COLO668 (cell line): ENCODE results near the gene OR6B1.

Experiments
- DNase-seq: peaks from one replicate; lab custom pipeline; 2025; ENCODE audit not compliant: unreplicated experiment; lab: John Stamatoyannopoulos, UW

Gene OR6B1

GRCh38 chr7:144000020-144000419, at the start of gene OR6B1:
TSS of gene OR6B1 (plus strand) at chr7:144000320. CDS start at chr7:144003997, 3,677 bp downstream.
- no peak for DNase-seq

DNA sequence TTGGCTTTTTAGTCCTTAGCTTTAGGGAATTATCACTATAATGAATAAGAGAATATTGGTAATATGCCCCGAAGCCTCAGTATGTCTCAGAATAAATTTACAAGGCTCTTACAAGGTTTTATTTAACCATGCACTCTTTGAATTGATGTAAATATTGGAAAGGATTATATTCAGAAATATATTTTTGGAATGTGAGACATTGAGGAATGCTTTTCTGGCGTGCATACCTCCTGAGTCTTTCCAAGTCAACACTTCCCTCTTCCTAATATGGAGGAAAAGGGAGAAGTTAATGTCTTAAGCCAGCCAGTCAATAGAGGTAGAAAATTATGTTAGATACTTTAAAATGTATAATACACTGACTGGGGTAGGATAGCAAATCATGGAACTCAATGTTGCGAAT, 46.7 kb upstream of the OR6B1 start:
- no peak for DNase-seq

- no peak for DNase-seq
Measured at GRCh38 chr7:143954135-143954534, 46.0 kb upstream of the OR6B1 start.

DNA sequence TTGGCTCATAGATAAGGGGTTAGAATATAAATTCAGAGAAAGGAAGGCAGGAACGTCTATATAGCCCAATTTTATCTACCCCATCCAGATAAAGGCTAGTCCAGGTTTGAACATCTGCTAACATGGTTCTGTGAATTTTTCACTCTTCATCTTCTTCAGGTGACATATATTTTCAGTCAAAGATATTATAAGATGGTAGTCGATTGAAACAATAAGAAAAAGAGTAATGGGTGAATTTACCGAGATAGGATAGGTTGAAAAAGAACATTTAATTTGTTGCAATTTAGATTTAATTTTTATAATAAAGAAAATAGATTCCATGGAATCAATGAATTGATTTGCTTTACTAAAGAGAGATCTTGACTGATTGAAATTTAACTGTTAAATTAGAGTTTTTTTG, 45.6 kb upstream of the OR6B1 start, which contains the start of gene OR2F1:
Gene OR2F1, plus strand, starts transcription at position 301 of the 400 bp plus-strand sequence. CDS start 5,127 bp downstream, outside the sequence.
- DNase-seq, result no peak

DNA sequence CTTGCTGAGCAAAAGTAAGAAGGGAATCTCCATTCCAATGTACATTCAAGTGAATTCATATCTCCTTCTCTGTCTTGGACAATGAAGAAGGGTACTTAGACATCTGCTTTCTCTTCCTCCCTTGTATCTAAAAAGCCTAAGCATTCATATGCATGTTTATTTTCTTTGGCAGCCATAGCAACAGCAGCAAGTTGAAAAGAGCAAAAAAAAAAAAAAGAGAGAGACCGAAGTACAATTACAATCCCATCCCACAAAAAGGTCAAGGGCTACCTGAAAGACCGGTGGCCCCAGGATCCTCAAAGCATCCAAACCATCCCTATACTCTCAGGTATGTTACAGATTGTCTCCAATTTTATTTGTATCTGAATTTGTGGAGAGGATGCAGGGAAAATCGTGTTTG, 41.3 kb upstream of the OR6B1 start:
- DNase-seq, result no peak

- DNase-seq, result no peak
Measured at GRCh38 chr7:143960813-143961610, 39.1 kb upstream of the OR6B1 start.

GRCh38 chr7:143965280-143965679, 34.8 kb upstream of the OR6B1 start:
- DNase-seq, result no peak

GRCh38 chr7:143967398-143967797, 32.7 kb upstream of the OR6B1 start:
- no peak for DNase-seq

- no peak for DNase-seq
Measured at GRCh38 chr7:143973870-143974416, 26.2 kb upstream of the OR6B1 start.

DNA sequence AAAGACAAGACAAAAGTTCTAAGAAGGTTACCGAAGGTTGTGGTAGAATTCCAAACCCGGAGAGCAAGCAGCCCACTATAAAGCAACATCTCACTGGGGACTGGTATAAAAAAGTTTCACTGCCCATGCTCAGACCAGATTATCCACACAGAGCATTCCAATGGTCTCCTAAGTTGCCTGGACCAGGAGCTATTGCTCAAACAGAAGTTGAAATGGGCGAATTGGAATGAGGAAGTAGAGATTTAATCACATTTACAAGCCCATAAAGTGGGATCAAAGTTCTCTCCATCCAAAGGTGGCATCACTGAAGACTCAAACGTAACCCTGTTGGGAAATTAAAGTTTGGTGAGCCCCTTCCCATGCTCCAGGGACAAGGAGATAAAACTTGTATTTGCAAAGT, 25.7 kb upstream of the OR6B1 start:
- no peak for DNase-seq

GRCh38 chr7:143975617-143976016, 24.5 kb upstream of the OR6B1 start:
- no peak for DNase-seq

DNA sequence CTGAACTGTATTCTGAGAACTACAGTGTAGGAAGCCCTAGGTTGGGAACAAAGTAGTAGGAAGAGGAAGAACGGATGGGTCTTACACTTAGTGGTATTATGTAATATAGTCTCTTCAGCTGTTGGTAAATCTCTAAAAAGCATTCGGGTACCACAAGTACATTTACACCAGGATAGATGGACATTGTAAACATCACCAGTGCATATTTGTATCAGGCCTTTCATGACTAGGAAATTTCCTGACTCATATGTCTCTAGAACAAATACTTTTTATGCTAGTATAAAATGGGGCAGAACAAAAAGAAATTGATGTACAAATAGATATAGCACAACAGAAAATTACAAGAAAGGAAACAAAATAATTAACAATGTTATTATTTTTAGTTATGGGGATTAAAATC, 21.5 kb upstream of the OR6B1 start:
- DNase-seq, result no peak

- DNase-seq, result no peak
Measured at GRCh38 chr7:143979359-143979758, 20.8 kb upstream of the OR6B1 start.

GRCh38 chr7:143979998-143980397, 20.1 kb upstream of the OR6B1 start:
- no peak for DNase-seq

DNA sequence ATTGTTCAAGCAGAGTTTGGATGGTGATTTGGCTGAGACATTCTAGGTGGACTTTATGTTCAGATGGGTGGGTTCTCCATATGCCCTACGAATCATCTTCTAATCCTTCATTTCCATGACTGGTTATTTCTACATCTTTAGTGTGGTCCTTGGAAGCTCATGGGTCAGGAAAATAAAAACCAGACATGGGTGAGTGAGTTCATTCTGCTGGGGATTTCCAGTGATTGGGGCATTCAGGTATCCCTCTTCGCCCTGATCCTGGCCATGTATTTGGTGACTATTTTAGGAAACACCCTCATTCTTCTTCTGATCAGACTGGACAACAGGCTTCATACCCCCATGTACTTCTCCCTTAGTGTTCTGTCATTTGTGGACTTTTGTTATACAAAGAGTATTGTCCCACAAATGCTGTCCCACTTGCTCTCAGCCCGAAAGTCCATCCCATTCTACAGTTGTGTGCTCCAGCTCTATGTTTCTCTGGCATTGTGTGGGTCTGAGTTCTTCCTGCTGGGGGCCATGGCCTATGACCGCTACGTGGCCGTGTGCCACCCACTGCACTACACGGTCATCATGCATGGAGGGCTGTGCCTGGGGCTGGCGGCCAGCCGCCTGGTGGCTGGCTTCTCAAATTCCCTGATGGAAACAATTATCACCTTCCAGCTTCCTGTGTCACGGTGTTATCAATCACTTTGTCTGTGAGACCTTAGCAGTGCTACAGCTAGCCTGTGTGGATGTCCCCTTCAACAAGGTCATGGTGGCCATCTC, 19.2 kb upstream of the OR6B1 start:
- no peak for DNase-seq

GRCh38 chr7:143983960-143984359, 16.2 kb upstream of the OR6B1 start:
- DNase-seq, result no peak

GRCh38 chr7:143987513-143987912, 12.6 kb upstream of the OR6B1 start:
- no peak for DNase-seq

DNA sequence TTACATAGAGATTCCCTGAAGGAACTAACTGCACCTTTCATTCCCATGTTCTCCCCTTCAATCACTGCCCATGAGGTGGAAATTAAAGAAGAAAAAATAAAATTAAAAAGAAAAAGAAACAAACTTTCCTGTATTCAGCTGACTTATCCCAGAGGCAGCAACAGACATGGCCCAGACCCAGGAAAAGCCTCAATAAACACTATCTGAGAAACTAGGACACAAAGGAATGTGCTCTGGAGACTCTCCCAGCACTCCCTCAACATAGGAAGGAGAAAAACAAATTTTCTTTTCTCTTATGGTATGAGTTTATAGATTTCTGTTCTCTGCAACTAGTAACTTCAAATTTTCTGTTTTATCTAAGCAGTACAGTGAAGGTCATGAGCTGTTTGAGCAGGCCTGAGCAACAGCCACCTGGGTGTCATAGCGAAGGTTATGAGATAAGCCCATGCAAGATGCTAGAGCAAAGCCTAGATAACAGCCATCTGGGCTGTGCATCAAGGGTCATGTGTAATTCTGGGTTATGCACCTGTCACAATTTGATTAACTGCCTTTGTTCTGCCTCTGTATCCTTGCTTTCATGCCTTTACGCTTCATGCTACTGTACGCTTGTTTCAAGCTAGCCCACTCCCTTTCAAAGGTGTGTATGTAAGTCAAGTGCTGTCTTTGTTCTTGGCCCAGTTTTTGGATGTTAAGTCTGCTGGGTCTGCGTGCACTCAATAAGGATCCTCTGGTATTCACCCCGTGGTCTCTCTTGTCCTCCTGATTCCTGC, 11.0 kb upstream of the OR6B1 start:
- DNase-seq, result no peak

DNA sequence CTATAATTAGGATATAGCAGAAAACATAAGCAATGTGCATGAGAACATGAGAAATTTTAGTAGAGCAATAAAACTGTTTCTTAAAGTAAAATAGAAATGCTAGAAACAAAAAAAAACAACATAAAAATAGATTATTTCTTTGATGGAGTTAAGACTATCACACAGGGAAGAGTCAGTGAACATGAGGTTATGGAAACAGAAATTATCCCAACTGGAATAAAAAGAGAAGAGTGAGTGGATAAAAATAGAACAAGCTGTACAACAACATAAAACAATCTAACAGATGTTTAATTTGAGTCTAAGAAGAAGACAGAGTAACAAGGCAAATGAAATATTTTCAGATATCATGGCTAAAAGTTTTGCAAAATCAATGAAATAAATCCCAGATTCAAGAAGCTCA, 7.5 kb upstream of the OR6B1 start:
- no peak for DNase-seq

- no peak for DNase-seq
Measured at GRCh38 chr7:143993924-143994323, 6.2 kb upstream of the OR6B1 start.

DNA sequence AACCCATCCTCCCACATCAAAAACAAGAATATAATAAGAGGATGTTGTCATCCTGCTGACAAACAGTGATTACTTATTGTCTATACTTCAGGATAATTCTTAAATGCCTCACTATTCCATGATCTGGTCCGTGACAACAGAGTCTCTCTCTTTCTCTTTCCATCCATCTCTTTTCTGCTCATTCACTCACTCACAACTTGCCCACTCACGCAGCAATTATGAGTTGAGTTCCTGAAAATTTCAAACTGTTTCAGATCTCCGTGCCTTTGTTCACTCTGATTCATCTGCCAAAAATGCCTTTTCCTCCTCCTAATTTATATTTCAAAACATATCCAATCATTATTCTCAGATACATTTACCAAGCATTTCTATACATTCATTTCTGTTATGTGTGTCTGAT, 1.4 kb downstream of the OR6B1 start:
- no peak for DNase-seq
